DND-41 (cell line): ENCODE measurements around the gene GNPTG.

Experiments used
- ATAC-seq: fragments of 200-7000 bp; cut with Tn5 transposase; 3 replicates; pipeline ENCODE4 v1.9.1; 2021; ENCODE audit warnings: low read depth; ENCODE audit not compliant: insufficient read depth
- DNase-seq: peaks from one replicate; pipeline ENCODE4 v3.0.0-alpha.2; 2020
- H2AFZ ChIP-seq: 2 replicates; pipeline ENCODE4 v1.6.0; 2012; ENCODE audit warnings: low read depth, low read length
- H3K27ac ChIP-seq: 2 replicates; pipeline ENCODE4 v1.5.1; 2012; ENCODE audit warnings: low read length, inconsistent platforms
- H3K27me3 ChIP-seq: fragments of 200-600 bp; sonication (generic); 2 replicates; pipeline ENCODE4 v1.6.0; 2012; ENCODE audit warnings: low read length, mild to moderate bottlenecking, inconsistent platforms; ENCODE audit not compliant: insufficient read depth, poor library complexity
- H3K36me3 ChIP-seq: 2 replicates; pipeline ENCODE4 v1.5.1; 2012; ENCODE audit warnings: low read length, inconsistent platforms; ENCODE audit not compliant: insufficient read depth
- H3K4me1 ChIP-seq: 2 replicates; pipeline ENCODE4 v1.5.1; 2012; ENCODE audit warnings: mild to moderate bottlenecking, low read length; ENCODE audit not compliant: insufficient read depth
- H3K4me2 ChIP-seq: 2 replicates; pipeline ENCODE4 v1.6.0; 2012; ENCODE audit warnings: mild to moderate bottlenecking, moderate library complexity, low read length, inconsistent platforms; ENCODE audit not compliant: insufficient read depth
- H3K4me3 ChIP-seq, 2 experiments: fragments of 200-600 bp in 1 of 2; shearing (Covaris generic) in 1 of 2; 2 replicates each; pipeline ENCODE4 v1.5.1; 2012 to 2016; ENCODE audit warnings: inconsistent platforms in 2 of 2, low read length in 2 of 2, mild to moderate bottlenecking in 2 of 2, low read depth in 1 of 2, moderate library complexity in 1 of 2
- H3K79me2 ChIP-seq: 2 replicates; pipeline ENCODE4 v1.6.0; 2012; ENCODE audit warnings: low read length, inconsistent platforms; ENCODE audit not compliant: insufficient read depth
- H3K9ac ChIP-seq: 2 replicates; pipeline ENCODE4 v1.6.0; 2012; ENCODE audit warnings: low read depth, mild to moderate bottlenecking, inconsistent platforms, low read length, moderate library complexity
- H3K9me3 ChIP-seq: 2 replicates; pipeline ENCODE4 v1.5.1; 2012; ENCODE audit warnings: low read length, moderate library complexity, mild to moderate bottlenecking, inconsistent platforms; ENCODE audit not compliant: insufficient read depth, severe bottlenecking
- H4K20me1 ChIP-seq: 2 replicates; pipeline ENCODE4 v1.6.0; 2012; ENCODE audit warnings: low read length; ENCODE audit not compliant: insufficient read depth
- EZH2 ChIP-seq: IDR thresholded peaks from 3 replicates; pipeline ENCODE4 v1.6.1; 2012; ENCODE audit warnings: borderline replicate concordance, low read depth, mild to moderate bottlenecking, moderate library complexity, low read length, inconsistent platforms; ENCODE audit not compliant: severe bottlenecking
- TF ChIP-seq, protein P1 (sequence below): IDR thresholded peaks from 2 replicates; pipeline ENCODE4 v1.5.1; 2012; ENCODE audit warnings: borderline replicate concordance, low read length, moderate library complexity, mild to moderate bottlenecking; ENCODE audit not compliant: poor library complexity, severe bottlenecking; ENCODE audit errors: extremely low read depth

Gene GNPTG

DNA sequence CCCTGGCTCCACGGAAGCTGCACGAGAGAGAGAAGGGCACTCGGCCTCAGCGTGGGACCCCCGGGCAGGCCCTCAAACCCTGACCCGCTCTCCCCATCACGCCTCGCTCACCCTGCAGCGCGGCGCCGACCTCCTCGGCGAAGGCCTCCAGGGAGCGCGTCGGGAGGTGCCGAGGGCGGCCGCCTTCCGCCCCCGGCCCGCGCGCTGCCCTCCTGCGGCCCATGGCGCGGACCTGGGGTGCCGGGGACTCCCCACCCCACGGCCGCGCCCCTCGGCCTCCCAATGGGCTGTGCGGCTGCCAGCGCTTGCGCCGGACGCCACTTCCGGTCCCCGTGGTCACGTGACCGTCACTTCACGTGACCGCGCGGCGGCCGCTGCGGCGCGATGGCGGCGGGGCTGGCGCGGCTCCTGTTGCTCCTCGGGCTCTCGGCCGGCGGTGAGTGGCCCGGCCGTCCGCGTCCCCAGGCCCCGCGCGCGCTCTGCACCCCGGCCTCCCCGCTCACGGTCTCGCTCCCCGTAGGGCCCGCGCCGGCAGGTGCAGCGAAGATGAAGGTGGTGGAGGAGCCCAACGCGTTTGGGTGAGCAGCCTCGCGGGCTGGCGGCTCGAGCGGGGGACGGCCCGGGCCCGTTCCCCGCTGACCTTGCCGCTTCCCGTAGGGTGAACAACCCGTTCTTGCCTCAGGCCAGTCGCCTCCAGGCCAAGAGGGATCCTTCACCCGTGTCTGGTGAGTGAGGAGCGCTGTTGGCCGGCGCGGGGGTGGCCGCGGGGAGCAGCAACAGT is at the start of gene GNPTG, which contains the start of gene TSR3:
Gene GNPTG, plus strand, starts transcription at position 350 of the 781 bp plus-strand sequence. Its CDS starts 35 bp downstream, at position 385.
Gene TSR3, minus strand, starts transcription at position 297 of the 781 bp plus-strand sequence. Its CDS starts 74 bp downstream, at position 223.
- TF ChIP-seq, protein P1, sequence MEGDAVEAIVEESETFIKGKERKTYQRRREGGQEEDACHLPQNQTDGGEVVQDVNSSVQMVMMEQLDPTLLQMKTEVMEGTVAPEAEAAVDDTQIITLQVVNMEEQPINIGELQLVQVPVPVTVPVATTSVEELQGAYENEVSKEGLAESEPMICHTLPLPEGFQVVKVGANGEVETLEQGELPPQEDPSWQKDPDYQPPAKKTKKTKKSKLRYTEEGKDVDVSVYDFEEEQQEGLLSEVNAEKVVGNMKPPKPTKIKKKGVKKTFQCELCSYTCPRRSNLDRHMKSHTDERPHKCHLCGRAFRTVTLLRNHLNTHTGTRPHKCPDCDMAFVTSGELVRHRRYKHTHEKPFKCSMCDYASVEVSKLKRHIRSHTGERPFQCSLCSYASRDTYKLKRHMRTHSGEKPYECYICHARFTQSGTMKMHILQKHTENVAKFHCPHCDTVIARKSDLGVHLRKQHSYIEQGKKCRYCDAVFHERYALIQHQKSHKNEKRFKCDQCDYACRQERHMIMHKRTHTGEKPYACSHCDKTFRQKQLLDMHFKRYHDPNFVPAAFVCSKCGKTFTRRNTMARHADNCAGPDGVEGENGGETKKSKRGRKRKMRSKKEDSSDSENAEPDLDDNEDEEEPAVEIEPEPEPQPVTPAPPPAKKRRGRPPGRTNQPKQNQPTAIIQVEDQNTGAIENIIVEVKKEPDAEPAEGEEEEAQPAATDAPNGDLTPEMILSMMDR: no peak
- no peak for TF ChIP-seq EZH2
- Histone ChIP-seq H3K9me3 (no peaks in the 10 kb centered on the region), H3K27me3 (no peaks in the 10 kb centered on the region), H3K4me2 (peak within 1 kb of the TSS; percentile 100), H3K79me2 (peaks cover 72% of the 10 kb centered on the region), H2AFZ (peak within 1 kb of the TSS; percentile 93), H3K9ac (peak within 1 kb of the TSS; percentile 95), H3K36me3 (peaks cover 35% of the 10 kb centered on the region), H3K4me3 (peak within 1 kb of the TSS; percentile 93 to 96), H3K4me1 (peaks cover 46% of the 10 kb centered on the region), H4K20me1 (peaks cover 50% of the 10 kb centered on the region), H3K27ac (peak within 1 kb of the TSS; percentile 78)
- ATAC-seq (peak; percentile 81), DNase-seq (peak; percentile 82)

- Histone ChIP-seq H3K36me3 (peaks cover 8% of the 10 kb centered on the region; the same call in 1 of the 2 replicates), H3K9ac (no peak overlapping the region), H2AFZ (no peak overlapping the region), H3K9me3 (no peaks in the 10 kb centered on the region), H3K4me2 (no peak overlapping the region), H4K20me1 (peaks cover 11% of the 10 kb centered on the region), H3K27ac (no peak overlapping the region), H3K79me2 (peaks cover 18% of the 10 kb centered on the region), H3K4me3 (no peak overlapping the region), H3K4me1 (peaks cover 27% of the 10 kb centered on the region), H3K27me3 (no peaks in the 10 kb centered on the region)
- DNase-seq: peak; percentile 27
- ATAC-seq: no peak
- TF ChIP-seq EZH2: no peak
- TF ChIP-seq, protein P1: no peak
Observed at GRCh38 chr16:1305823-1306222, 45.9 kb upstream of the GNPTG start.

GRCh38 chr16:1306334-1306733 is 45.4 kb upstream of the GNPTG start:
- Histone ChIP-seq H3K27me3 (no peaks in the 10 kb centered on the region), H3K79me2 (peaks cover 23% of the 10 kb centered on the region), H3K9me3 (no peaks in the 10 kb centered on the region), H3K4me1 (peaks cover 27% of the 10 kb centered on the region), H3K27ac (no peak overlapping the region), H3K4me3 (no peak overlapping the region), H3K4me2 (no peak overlapping the region), H3K36me3 (peaks cover 13% of the 10 kb centered on the region), H4K20me1 (peaks cover 16% of the 10 kb centered on the region), H3K9ac (no peak overlapping the region), H2AFZ (no peak overlapping the region)
- TF ChIP-seq, protein P1: no peak
- no peak for TF ChIP-seq EZH2
- ATAC-seq (no peak), DNase-seq (no peak)
